HCEC 1CT (cell line): ENCODE data around the gene PDIA4.

Source experiments
- DNase-seq: peaks from one replicate; pipeline ENCODE4 v3.0.0-alpha.2; 2017

PDIA4 gene

DNA sequence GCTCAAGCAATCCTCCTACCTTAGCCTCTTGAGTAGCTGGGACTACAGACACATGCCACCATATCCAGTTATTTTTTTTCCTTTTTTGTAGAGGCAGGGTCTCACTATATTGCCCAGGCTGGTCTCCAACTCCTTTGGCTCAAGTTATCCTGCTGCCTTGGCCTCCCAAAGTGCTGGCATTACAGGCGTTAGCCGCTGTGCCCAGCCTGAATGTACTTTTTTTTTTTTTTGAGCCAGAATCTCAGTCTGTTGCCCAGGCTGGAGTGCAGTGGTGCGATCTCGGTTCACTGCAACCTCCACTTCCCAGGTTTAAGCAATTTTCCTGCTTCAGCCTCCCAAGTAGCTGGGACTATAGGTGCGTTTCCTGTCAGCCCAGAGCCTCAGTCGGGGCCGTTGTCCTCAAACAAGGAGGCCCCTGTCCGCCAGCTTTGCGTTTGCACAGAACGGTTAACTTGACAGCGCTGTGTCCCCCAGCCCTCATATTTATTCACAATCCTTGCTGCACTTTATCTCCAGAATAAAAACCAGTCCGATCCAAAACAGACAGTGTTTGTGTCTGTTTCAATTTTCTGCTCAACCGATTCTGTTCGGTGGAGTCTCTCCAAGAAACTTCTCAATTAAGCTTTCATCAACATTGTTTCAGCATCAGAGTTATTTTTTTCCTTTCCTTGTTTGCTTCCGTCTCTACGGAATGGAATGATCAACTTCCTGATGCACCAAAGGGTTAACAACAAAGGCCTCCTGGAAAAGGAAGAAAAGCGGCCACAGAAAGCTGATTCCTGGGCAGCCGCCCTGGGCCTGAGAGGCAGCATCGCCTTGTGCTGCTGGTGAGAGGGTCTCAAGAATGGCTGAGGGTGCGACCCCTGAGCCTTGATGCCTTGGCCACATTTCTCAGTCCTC, 64.5 kb downstream of the PDIA4 start:
- no peak for DNase-seq

DNA sequence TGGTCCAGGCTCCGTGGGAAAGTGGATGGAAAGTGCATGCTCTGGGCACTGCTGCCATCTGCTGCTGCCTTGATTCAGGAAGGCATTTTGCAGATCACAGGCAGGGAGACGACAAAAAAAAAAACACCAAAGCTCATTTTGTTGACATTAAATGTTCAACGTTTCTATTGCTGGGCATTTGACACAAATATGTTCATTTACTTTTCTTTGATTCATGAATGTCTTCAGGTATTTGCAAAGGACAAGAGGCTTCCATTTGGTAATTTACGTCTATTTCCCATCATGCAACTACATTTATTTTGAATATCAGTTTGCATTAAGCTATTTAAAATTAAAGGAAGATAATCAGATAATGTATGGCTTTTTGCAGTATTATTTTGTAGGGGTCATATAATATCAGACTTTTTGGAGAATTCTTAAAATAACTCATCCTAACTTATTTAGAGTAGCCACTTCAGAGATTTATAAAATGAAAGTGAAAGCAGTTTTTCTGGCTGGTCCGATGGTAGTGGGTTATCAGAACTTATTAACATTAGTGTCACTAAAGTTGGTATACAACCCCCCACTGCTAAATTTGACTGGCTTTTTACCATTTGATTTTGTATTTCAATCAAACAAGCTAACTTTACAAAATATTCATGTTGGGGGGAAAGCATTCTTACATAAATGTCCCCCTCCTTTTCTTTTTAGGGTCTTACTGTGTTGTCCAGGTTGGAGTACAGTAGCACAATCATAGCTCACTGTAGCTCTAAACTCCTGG, 65.3 kb downstream of the PDIA4 start:
- DNase-seq: peak; percentile 61

DNA sequence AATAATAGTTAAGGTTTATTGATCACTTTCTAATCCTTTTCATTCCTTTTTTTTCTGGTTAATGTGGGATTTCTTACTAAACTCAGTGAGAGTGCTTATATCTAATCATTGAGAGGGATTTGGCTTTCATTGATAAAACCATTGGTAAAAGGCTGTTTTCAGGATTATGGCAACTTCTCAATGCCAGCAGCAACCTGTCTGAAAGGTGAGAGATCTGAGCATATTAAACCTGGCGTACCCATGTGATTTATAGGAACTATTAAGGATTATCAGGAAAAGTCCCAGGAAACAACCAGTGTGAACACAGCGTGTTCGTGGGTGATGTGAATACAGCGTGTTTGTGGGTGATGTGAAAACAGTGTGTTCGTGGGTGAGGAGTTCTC, 65.9 kb downstream of the PDIA4 start:
- no peak for DNase-seq

DNA sequence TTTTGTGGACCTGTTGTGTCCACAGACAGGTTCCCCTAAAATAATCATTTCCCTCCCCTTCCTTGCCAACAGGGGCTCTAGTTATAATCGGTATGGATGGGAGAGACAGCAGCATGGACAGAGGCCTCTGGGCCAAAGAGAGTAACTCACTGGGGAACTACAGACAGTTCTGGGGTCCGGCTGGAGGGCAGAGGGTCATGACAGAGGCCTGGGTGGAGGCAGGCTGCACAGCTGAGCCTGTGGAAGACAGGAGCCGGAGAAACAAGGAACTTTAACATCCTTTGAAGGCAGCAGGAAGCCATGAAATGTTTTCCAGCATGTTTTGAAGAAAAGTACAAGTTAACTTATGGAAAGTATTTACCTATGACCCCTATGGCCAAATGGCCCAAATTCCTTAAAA, 68.6 kb downstream of the PDIA4 start:
- no peak for DNase-seq

DNA sequence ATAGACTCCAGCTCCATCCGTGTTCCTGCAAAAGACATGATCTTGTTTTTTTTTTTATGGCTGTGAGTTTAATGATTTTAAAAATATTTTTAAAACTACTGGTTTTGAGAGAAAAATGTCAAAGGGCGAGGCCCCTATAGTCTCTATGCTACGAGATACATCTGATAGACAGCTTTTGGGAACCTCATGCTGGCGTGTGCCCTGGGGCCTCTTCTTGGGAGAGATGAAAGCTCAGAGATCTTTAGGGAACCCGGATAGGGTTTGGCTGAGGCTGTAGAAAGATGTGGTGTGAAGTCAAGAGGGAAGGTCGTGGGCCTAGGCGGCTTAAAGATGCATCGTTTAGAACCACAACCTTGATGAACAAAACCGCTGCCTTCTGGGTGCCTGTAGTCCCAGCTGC, 70.2 kb downstream of the PDIA4 start:
- no peak for DNase-seq

DNA sequence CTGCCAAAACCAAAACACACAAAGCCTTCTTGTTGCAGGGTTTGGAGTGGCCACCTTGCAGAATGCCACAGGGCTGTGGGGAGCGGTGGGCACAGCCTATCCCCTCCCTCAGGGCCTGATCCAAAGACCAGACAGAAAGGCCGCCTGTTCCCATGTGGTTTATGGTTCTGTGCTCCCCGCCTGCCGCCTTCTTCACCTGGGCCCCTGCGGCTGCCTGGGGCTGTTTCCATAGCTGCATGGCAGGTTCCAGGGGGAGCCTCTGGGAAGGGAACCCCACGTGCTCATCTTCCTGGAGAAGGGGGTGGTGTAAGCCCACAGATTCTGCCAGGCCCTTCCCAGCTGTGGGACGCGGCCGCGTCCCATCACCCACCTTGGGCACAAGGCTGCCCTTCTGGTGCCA, 73.5 kb downstream of the PDIA4 start:
- DNase-seq: no peak

DNA sequence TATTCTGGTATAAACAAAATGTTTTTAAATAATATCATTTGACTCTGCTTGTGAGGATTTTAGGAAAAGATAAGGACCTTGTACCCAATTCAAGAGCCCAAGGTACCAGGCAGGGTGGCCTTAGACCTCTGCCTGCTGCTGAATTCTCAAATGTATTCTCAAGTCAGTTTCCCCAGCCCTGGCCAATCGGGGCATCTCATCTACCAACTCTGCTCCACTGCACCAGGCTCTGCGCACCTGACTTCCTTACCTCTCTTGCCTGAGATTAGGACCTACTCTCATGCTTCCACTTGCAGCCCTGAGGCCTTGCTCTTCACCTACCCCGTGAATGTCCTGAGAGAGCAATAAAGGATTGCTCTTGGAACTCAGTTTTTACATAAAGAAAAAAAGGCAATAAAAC, 74.6 kb downstream of the PDIA4 start:
- DNase-seq: no peak
